ENCODE measurements around the gene ARHGAP26.

ARHGAP26 gene

GRCh38 chr5:143176048-143176447 is 405.9 kb downstream of the ARHGAP26 start:
- DNase-seq: no peak

DNA sequence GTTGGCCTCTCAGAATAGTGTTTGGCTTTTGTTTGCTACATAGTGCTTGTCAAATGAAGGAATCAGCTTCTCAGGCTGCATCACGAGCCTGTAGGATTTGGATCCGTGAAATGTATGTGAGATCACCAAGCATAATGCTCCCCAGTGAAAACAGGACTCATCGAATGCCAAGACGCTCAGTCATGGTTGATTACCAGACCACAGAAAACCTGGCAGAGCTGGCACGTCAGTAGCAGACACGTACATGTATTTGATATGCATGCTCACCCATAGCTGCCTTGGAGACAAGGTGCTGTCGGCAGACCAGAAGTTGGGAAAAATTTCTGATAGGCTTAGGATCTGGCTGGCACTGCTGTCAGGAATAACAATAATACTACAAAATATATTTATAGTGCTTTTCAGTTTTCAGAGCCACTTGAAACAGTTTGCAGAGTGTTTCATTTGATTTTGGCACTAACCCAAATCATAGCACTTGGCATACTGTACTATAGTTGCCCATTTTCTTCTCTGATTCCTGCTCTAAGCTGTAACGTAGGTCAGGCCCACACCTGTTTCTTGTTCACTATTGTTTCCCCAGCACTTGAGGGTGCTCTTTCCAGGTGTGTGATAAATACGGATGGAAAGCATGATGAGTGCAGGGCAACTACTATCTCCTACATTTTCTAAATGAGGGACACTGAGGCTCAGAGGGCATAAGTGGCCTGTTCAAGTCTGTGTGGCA is 407.2 kb downstream of the ARHGAP26 start:
- DNase-seq: no peak

DNA sequence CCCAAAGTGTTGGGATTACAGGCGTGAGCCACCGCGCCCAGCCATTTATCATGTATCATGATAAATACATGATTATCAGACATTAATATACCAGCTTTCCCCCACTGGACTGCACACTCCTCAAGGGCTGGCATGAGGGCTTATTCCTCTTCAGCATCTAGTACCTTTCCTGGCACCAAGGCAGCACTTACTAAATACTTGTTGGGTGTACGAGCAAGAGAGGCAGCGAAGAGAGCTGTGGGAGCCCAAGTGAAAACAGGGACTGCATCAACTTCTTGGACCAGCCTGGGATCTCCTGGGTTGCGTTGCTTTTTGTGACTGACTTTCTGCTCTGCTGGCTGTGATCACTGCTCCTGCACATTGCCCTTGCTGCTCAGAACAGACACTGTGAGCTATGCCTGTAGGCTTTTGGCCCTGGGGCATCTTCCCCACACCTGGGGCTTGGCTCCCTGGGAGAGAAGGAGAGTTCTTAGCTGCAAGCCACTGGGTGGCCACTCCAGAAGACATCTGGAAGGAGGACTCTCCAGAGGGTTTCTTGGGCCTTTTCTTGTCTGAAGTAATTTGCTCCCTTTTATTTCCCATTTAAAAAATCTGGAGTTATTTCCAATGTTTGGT is 409.1 kb downstream of the ARHGAP26 start:
- DNase-seq: no peak

DNA sequence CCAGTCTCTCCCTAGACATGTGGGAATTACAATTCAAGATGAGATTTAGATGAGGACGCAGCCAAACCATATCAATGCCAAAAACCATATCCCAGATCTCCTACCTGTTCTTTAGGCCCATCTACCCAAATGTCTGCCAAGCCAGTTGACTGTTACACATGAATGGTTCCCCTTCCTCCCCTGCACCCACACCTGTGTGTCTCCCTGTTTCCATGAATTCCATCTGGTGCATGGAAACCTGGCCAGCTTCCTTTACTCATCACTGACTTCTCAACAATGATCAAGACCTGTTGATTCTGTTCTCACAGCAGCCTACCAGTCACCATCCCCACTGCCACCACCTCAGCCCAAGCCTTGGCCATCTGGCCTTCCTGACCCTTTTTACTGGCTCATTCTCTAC is 410.6 kb downstream of the ARHGAP26 start:
- no peak for DNase-seq

DNA sequence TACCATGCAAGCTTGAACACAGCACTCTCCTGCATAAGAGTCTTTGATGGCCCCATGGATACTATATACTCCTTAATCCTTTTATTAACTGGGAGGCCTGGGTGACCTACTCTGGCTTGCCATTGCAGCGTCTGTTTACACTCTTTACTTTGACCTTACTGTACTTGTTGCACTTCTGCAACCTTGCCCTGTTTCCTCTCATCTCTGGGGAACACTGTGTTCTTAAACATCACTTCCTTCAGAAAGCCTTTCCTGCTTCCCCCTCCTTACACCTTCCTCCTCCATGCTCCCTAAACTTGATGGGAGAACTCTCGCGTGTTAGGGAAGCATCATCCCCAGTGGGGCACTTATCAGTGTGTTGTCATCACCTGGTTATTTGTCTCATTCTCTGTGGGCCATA is 411.0 kb downstream of the ARHGAP26 start:
- no peak for DNase-seq

DNA sequence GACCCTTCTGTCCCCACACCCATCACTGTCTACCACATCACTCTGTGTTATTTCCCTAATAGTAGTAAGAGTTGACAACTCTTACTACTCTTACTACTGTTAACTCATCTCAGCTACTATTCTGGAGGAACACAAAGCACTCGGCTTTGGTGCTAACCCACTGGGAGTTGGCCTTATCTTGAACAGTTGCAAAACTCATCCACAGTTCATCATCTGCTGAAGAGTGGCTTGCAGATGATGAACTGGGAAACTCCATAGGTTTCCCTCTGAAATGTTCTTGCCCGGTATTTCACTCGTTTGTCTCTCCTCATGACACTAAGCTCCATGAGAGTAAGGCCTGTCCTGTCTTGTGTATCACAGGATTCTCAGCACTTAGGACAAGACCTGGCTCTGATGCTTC is 411.9 kb downstream of the ARHGAP26 start:
- no peak for DNase-seq

DNA sequence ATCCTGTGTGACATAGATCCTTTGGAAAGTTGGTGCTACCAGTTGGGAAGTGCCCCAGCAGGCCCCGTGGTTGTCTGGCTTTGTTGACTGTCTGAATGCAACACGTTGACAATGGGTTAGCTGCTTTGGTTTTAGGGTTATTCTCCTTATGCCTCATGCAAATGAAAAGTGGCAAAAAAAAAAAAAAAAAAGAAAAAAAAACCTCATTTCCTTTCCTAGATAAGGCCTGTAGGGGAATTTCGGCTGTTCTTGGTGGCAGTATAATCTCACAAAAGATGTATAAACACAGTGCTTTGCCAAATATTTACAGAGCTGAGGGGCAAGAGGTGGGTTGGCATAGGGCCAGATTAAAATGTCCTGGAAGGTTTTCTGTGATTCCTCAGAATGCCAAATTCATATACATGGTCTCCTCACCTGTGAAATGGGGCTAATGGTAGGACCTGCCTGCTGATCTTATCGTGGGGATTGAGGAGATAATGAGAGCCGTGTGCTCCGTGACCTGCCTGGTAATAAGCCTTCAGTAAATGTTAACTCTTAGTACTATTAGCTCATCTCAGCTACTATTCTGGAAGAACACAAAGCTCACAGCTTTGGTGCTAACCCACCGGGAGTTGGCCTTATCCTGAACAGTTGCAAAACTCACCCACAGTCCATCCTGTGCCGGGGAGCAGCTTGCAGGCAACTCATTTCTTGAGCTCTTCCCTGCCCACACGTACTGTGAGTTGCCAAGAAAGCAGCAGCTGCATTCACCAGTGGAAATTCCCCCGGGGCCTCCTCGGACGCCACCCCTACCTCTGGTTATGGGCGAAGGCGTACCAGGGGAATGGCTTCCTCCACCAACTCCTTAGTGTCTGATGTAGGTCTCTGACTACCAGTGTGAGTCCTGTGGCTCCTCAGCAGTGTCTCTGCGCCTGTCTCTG is 413.0 kb downstream of the ARHGAP26 start:
- no peak for DNase-seq

GRCh38 chr5:143183989-143184388 is 413.8 kb downstream of the ARHGAP26 start:
- DNase-seq: no peak

DNA sequence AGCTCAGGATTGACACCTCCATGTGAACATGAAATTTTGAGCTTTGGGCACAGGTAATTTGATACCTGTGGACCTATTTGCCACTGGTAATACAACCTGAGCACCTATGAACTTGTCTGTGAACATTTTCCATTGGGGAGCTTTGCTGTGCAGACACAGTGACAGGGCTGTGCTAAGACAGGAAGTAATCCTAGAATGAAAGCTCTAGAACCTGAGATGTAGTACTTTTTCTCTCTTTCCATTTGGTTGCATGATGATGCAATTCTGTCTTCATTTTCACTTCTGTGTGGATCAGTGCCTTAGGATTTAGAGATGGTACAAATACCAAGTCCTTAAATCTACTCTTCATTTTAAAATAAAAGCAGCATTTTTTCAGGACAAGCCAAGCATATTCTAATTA is 416.4 kb downstream of the ARHGAP26 start:
- DNase-seq: no peak

DNA sequence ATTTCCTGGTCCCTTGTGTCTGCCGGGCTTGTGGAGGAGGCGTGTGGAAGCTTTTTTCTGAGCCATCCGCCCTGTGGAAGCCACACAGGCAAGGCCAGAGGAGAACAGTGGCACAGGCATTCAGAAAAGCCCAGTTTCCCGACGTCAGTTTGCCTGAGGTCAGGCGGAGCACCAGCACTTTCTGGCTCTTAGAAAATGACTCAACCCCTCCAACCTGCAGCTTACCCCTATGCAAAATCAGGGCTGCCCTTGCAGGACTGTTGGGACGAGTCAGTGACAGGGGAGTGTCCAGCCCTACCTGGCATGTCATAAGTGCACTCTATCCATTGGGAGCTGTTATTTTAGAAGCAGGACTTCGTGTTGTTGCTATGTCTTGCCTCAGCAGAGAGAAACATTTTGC is 417.3 kb downstream of the ARHGAP26 start:
- no peak for DNase-seq

DNA sequence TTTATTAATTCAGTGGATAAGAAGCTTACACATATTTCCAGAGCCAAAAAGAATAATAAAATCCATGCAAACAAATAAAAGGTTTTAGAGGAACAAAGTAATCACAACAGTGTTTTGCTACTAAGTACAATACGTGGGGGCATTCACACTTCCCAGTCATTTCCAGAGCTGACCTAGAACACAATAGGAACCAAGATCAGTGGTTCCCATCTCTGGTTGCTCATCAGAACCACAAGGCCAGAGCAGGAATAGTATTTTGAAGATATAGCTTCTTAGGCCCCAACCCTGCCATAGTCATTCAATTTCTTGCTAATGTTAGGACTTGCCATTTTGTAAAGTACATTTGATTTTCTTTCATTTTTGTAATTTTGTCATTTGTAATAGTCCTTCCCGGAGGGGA is 417.9 kb downstream of the ARHGAP26 start:
- no peak for DNase-seq

DNA sequence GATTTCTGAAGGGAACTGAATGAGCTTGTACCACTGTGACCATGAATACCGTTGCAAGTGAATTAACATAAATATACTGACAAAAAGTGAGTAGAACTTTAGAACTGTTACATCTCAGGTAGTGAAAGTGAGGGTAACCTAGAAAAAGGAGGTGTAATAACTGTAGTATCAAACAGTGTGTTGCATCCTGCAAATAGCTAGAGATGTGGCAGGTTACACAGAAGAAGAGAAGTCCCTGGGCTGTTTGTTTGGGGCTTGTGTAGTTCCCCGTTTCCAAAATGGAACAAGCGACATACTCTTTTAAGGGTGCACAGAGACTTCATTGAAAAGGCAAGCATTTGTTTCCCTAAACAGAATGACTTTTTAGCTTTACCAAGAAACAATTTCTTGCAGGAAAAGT is 418.5 kb downstream of the ARHGAP26 start:
- no peak for DNase-seq

GRCh38 chr5:143190260-143190810 is 420.2 kb downstream of the ARHGAP26 start:
- no peak for DNase-seq

DNA sequence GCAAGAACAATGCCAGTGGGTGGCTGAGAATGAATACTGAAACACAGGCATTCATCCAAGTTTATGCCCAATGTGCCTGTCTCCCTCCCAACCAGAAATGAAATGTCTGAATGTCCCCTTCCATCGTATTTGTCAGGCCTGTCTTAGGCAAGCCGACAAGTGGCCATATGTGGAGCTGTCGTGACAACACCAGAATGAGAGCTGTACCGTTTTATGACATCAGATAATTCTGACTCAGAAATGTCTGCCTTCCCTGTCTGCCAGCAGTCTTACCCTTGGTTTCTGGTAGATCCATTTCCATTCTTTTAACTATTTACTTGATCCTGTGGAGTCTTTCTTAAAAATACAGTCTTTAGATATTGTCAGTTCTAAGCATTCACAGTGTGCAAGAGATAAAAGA is 421.5 kb downstream of the ARHGAP26 start:
- no peak for DNase-seq

DNA sequence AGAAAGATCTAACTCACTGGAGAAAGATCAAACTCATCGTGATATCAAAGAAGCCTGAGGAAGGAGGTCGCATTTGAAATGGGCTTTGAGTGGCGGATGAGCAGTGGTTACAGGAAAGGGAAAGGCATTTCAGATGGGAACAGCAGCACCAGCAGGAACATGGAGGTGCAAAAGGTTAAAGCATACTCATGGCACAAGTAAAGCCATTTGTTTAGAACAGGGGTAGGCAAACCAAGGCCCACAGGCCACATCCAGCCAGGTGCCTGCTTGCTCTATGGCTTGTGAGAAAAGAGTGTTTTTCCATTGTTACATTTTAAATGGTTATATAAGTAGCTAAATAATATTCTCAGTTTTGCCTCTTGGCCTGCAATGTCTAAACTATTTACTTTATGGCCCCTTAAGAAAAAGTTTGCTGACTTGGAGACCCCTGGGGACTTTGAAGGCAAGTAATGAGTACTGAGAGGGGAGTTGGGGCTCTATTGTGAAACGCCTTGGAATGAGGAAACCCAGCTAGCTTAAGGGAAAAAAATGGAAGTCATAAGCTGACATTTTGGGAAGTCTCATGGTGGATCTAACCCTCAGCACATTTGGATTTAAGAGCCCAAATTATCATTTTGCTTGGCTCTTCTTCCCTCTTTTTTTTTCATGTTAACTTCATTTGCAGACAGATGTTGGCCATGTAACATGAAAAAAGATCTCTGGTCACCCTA is 422.2 kb downstream of the ARHGAP26 start:
- DNase-seq: no peak

GRCh38 chr5:143194206-143194605 is 424.0 kb downstream of the ARHGAP26 start:
- no peak for DNase-seq

- no peak for DNase-seq
Observed at GRCh38 chr5:143194713-143195112, 424.5 kb downstream of the ARHGAP26 start.

DNA sequence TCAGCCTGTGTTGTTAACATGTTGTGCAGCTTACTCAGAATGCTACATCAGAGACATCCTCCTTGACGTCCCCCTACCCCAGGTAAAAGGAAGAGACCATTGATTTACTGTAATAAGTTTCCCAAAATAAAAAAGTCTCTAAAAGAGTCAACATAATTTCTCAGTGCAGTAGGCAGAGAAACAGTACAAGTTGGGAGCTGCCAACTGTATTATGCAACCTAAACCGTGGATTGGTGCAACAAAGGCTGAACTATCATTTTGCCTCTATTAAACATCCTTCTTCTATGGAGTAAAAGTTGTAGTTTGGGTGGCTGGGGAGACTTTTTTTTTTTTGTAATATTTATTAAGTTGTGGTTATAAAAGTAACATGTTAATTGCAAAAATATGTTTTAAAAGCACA is 425.3 kb downstream of the ARHGAP26 start:
- no peak for DNase-seq

GRCh38 chr5:143196601-143197259 is 426.6 kb downstream of the ARHGAP26 start:
- DNase-seq: no peak

DNA sequence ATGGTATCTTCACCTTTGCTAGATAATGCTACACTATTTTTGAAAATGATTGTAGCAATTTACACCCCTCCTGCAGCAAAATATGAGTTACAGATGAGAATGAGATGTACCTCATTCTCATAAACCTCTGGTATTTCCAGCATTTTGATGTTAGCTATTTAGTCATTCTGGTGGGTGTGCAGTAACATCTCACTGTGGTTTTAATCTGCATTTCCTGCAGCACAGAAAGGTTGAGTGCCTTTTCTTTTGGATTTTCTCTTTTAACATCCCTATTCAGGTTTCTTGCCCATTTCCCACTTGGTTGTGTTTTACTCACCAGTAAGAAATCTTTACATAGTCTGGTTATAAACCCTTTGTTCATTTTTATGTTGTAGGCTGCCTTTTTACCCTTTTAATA is 427.1 kb downstream of the ARHGAP26 start:
- no peak for DNase-seq

GRCh38 chr5:143198332-143198731 is 428.2 kb downstream of the ARHGAP26 start:
- no peak for DNase-seq

DNA sequence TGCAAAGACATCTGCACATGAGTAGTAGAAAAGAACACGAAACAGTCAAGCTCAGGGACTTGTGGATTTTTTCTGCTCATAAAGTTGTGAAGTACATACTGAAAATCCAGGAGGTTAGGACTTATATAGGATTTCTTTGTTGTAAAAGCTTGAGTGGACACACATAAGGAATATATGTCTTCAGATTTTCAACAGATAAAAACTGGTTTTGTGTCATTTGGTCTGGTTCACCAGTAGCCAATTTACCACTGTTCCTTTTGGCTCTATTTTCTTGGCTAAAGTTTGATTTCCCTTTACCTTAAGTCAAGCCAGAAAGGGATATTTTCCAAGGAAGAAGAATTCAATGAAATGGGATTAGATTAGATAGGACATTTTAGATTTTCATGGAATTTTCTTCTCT is 429.0 kb downstream of the ARHGAP26 start:
- no peak for DNase-seq
